Fibroblast of lung (primary cell): ENCODE data around the gene TTYH2. TPM values are rescaled to one million over a fixed set of nuclear protein-coding genes. Genes with fewer than 3 reads are reported as not detected.

ENCODE experiments used
- DNase-seq, 2 donors: peaks; one replicate each; pipeline versions ENCODE4 v3.0.0 to v3.0.0-alpha.2; 2010; ENCODE audit warnings: low read depth in 2 of 2
- H2AFZ ChIP-seq: 2 replicates; pipeline ENCODE4 v1.5.1; 2012; ENCODE audit warnings: low read length, control low read depth, inconsistent platforms
- H3K27ac ChIP-seq: 2 replicates; pipeline ENCODE4 v1.5.1; 2011; ENCODE audit warnings: low read length, control low read depth; ENCODE audit not compliant: insufficient read depth
- H3K27me3 ChIP-seq: 2 replicates; pipeline ENCODE4 v1.5.1; 2011; ENCODE audit warnings: mild to moderate bottlenecking, low read length; ENCODE audit not compliant: control insufficient read depth, insufficient read depth
- H3K36me3 ChIP-seq: 2 replicates; pipeline ENCODE4 v1.5.1; 2011; ENCODE audit warnings: low read length; ENCODE audit not compliant: control insufficient read depth, insufficient read depth
- H3K4me1 ChIP-seq: 2 replicates; pipeline ENCODE4 v1.5.1; 2011; ENCODE audit warnings: low read length; ENCODE audit not compliant: control insufficient read depth, insufficient read depth; ENCODE audit errors: extremely low read depth
- H3K4me2 ChIP-seq: 2 replicates; pipeline ENCODE4 v1.5.1; 2011; ENCODE audit warnings: low read length, control low read depth; ENCODE audit not compliant: insufficient read depth; ENCODE audit errors: extremely low read depth
- H3K4me3 ChIP-seq, 4 experiments: fragments of 200-600 bp in 1 of 4; sonication (generic) in 1 of 4; replicated peaks in 1 of 4; 2 replicates each; pipeline ENCODE4 v1.5.1; 2011 to 2016; ENCODE audit warnings: low read length in 4 of 4, low read depth in 3 of 4, mild to moderate bottlenecking in 3 of 4, control low read depth in 2 of 4, inconsistent platforms in 1 of 4, mixed read lengths in 1 of 4; ENCODE audit not compliant: insufficient read depth in 1 of 4; ENCODE audit errors: control extremely low read depth in 1 of 4
- H3K79me2 ChIP-seq: 2 replicates; pipeline ENCODE4 v1.5.1; 2012; ENCODE audit warnings: mild to moderate bottlenecking, low read length, inconsistent platforms; ENCODE audit not compliant: control insufficient read depth, insufficient read depth
- H3K9ac ChIP-seq: 2 replicates; pipeline ENCODE4 v1.5.1; 2011; ENCODE audit warnings: mild to moderate bottlenecking, low read length, control low read depth; ENCODE audit not compliant: insufficient read depth
- H3K9me3 ChIP-seq: 2 replicates; pipeline ENCODE4 v1.5.1; 2012; ENCODE audit warnings: low read depth, low read length; ENCODE audit not compliant: control insufficient read depth, insufficient read depth
- H4K20me1 ChIP-seq: 2 replicates; pipeline ENCODE4 v1.5.1; 2011; ENCODE audit warnings: low read length; ENCODE audit not compliant: control insufficient read depth, insufficient read depth; ENCODE audit errors: extremely low read depth
- CTCF ChIP-seq, 2 donors: IDR thresholded peaks in 1 of 2; conservative IDR thresholded peaks in 1 of 2; 1 replicate in 1 of 2; 2 replicates in 1 of 2; pipeline ENCODE4 v1.5.1; 2011 to 2012; ENCODE audit warnings: low read length in 2 of 2, control low read depth in 1 of 2, inconsistent platforms in 1 of 2, low read depth in 1 of 2, mild to moderate bottlenecking in 1 of 2
- EZH2 ChIP-seq: IDR thresholded peaks from 2 replicates; pipeline ENCODE4 v1.5.1; 2012; ENCODE audit warnings: low read length, control low read depth, mild to moderate bottlenecking; ENCODE audit errors: missing control alignments
- polyA plus RNA-seq, 2 donors: library from polyadenylated mRNA; depleted of rRNA in 1 of 2; stranded (reverse) in 1 of 2; unstranded in 1 of 2; fragments of >200 nt; gene quantifications; 2 replicates each; pipeline ENCODE4 v1.2.1, GENCODE V29; 2011 to 2012; ENCODE audit warnings: missing spikeins in 1 of 2
- total RNA-seq: library from RNA; depleted of rRNA; stranded (reverse); fragments of >200 nt; gene quantifications from 2 replicates; pipeline ENCODE4 v1.2.1, GENCODE V29; 2014

TTYH2 gene
- total and polyA plus RNA-seq, 2 donors (not counting 1 experiment from before 2014, with no cell fraction given) = 0.99 to 1.2 TPM

GRCh38 chr17:74204474-74204873 is 8.9 kb upstream of the TTYH2 start:
- no peaks in the 10 kb centered on the region for H4K20me1 ChIP-seq
- peak overlapping the region; percentile 99 for H3K4me2 ChIP-seq
- H3K27me3 ChIP-seq = peaks cover 11% of the 10 kb centered on the region
- H3K4me3 ChIP-seq = peak overlapping the region; percentile 92 to 97 (median 94)
- H3K79me2 ChIP-seq = peaks cover 51% of the 10 kb centered on the region
- H3K9ac ChIP-seq = peak overlapping the region; percentile 94
- no peak overlapping the region for H2AFZ ChIP-seq
- peaks cover 15% of the 10 kb centered on the region for H3K4me1 ChIP-seq
- no peaks in the 10 kb centered on the region for H3K9me3 ChIP-seq
- DNase-seq = no peak
- H3K36me3 ChIP-seq = peaks cover 10% of the 10 kb centered on the region
- no peak for TF ChIP-seq CTCF (conservative IDR thresholded peaks at IDR 0.05 in 1 of 2, IDR thresholded peaks at IDR 0.05 in 1 of 2; ENCODE audit: low read depth in 1 of 2, low read length in 2 of 2)
- no peak for TF ChIP-seq EZH2
- H3K27ac ChIP-seq = peak overlapping the region; percentile 93

GRCh38 chr17:74205274-74205673 is 8.1 kb upstream of the TTYH2 start:
- H3K79me2 ChIP-seq = peaks cover 51% of the 10 kb centered on the region
- peak overlapping the region in 2 of 4 experiments; percentile 92 to 97 for H3K4me3 ChIP-seq
- H3K4me1 ChIP-seq = peaks cover 16% of the 10 kb centered on the region
- peaks cover 10% of the 10 kb centered on the region for H3K36me3 ChIP-seq
- H3K4me2 ChIP-seq = no peak overlapping the region
- no peaks in the 10 kb centered on the region for H4K20me1 ChIP-seq
- H3K27me3 ChIP-seq = peaks cover 11% of the 10 kb centered on the region
- no peak overlapping the region for H3K9ac ChIP-seq
- no peak overlapping the region for H3K27ac ChIP-seq
- H2AFZ ChIP-seq = no peak overlapping the region
- TF ChIP-seq EZH2 (no peak), CTCF (conservative IDR thresholded peaks at IDR 0.05 in 1 of 2, IDR thresholded peaks at IDR 0.05 in 1 of 2; ENCODE audit: low read depth in 1 of 2, low read length in 2 of 2) (no peak)
- no peaks in the 10 kb centered on the region for H3K9me3 ChIP-seq
- no peak for DNase-seq

GRCh38 chr17:74206332-74206818 is 7.0 kb upstream of the TTYH2 start:
- Histone ChIP-seq H3K9ac (no peak overlapping the region), H3K4me3 (no peak overlapping the region), H3K27me3 (peaks cover 8% of the 10 kb centered on the region), H3K79me2 (peaks cover 51% of the 10 kb centered on the region), H3K4me2 (peak overlapping the region; percentile 26), H3K9me3 (no peaks in the 10 kb centered on the region), H3K27ac (no peak overlapping the region), H3K4me1 (peaks cover 24% of the 10 kb centered on the region), H4K20me1 (no peaks in the 10 kb centered on the region), H3K36me3 (peaks cover 10% of the 10 kb centered on the region), H2AFZ (no peak overlapping the region)
- peak in 1 of 2 donors; percentile 17 for DNase-seq
- TF ChIP-seq EZH2 (no peak), CTCF (conservative IDR thresholded peaks at IDR 0.05 in 1 of 2, IDR thresholded peaks at IDR 0.05 in 1 of 2; ENCODE audit: low read depth in 1 of 2, low read length in 2 of 2) (no peak)
